ENCODE data around the gene DPEP1. TPM values are rescaled to one million over a fixed set of nuclear protein-coding genes. Genes with fewer than 3 reads are reported as not detected.

Gene DPEP1
- total RNA-seq, 2 donors from 2014 or later: 0.42 to 2.7 TPM

DNA sequence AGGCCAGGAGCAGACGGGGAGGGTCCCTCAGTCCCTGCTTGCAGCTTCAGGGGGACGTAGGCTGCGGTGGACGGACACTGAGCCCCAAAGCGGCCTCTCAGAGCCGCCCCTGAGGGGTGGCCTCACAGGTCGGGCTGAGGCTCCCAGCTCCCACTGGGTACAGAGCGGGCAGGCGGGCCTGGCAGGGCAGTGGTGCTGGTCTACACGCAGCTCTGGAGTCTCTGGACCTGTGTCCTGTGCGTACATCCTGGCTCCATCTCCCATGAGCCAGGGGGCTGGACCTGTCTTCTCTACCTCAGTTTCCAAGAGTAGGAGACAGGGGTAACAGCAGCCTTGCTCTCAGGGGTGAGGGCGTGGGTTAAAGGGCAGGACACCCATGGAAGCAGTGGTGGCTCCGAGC, 1.7 kb downstream of the DPEP1 start:
- Histone ChIP-seq H3K9me3 (no peaks in the 10 kb centered on the region), H3K9ac (ENCODE audit: low read depth in 2 of 2, low read length in 2 of 2) (no peak overlapping the region), H3K27ac (no peak overlapping the region), H3K4me1 (no peaks in the 10 kb centered on the region), H3K36me3 (no peaks in the 10 kb centered on the region), H3K4me3 (no peak overlapping the region), H3K27me3 (peaks cover 20% of the 10 kb centered on the region)
- no peak for TF ChIP-seq CTCF (IDR thresholded peaks at IDR 0.05)
- DNase-seq: no peak
- intact Hi-C loops (cut with DNase I): no loop called here

DNA sequence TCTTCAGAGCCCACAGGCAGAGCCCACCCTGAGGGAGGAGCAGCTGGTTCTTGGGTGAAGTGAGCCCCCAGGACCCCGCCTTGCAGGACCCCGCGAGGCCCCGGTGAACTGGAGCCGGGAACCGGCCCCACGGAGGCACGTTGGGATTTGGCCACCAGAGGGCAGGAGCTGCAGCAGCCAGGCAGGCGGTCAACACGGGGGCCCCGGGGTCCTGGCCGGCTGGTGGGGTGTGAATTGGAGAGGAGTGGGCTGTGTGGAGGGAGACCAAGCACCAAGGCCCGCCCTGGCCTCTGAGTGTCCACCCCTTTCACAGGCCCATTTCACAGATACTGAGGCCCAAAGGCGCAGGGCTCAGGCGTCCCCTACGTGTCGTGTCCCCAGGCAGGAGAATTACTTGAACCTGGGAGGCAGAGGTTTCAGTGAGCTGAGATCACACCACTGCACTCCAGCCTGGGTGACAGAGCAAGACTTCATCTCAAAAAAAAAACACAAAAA, 2.2 kb downstream of the DPEP1 start:
- TF ChIP-seq CTCF (IDR thresholded peaks at IDR 0.05): peak; percentile 65
- Histone ChIP-seq H3K4me1 (no peaks in the 10 kb centered on the region), H3K9me3 (no peaks in the 10 kb centered on the region), H3K36me3 (no peaks in the 10 kb centered on the region), H3K27me3 (peaks cover 20% of the 10 kb centered on the region), H3K9ac (ENCODE audit: low read depth in 2 of 2, low read length in 2 of 2) (no peak overlapping the region), H3K4me3 (no peak overlapping the region), H3K27ac (no peak overlapping the region)
- intact Hi-C loops (cut with DNase I): no loop called here
- DNase-seq: peak; percentile 34

- H3K4me3 ChIP-seq: no peak overlapping the region
- no peak for DNase-seq
- H3K4me1 ChIP-seq: no peaks in the 10 kb centered on the region
- peaks cover 24% of the 10 kb centered on the region for H3K27me3 ChIP-seq
- H3K9me3 ChIP-seq: no peaks in the 10 kb centered on the region
- no peak for TF ChIP-seq CTCF (IDR thresholded peaks at IDR 0.05)
- H3K36me3 ChIP-seq: no peaks in the 10 kb centered on the region
- no peak overlapping the region for H3K9ac ChIP-seq (ENCODE audit: low read depth in 2 of 2, low read length in 2 of 2)
- intact Hi-C loops (cut with DNase I): no loop called here
- H3K27ac ChIP-seq: no peak overlapping the region
Measured at GRCh38 chr16:89616623-89617022, 3.2 kb downstream of the DPEP1 start.

GRCh38 chr16:89617036-89617435, 3.6 kb downstream of the DPEP1 start:
- H3K9ac ChIP-seq (ENCODE audit: low read depth in 2 of 2, low read length in 2 of 2): no peak overlapping the region
- TF ChIP-seq CTCF (IDR thresholded peaks at IDR 0.05): no peak
- no peaks in the 10 kb centered on the region for H3K9me3 ChIP-seq
- peaks cover 25% of the 10 kb centered on the region for H3K27me3 ChIP-seq
- no peak overlapping the region for H3K4me3 ChIP-seq
- DNase-seq: no peak
- H3K36me3 ChIP-seq: no peaks in the 10 kb centered on the region
- no peaks in the 10 kb centered on the region for H3K4me1 ChIP-seq
- H3K27ac ChIP-seq: no peak overlapping the region
- intact Hi-C loops (cut with DNase I): no loop called here

DNA sequence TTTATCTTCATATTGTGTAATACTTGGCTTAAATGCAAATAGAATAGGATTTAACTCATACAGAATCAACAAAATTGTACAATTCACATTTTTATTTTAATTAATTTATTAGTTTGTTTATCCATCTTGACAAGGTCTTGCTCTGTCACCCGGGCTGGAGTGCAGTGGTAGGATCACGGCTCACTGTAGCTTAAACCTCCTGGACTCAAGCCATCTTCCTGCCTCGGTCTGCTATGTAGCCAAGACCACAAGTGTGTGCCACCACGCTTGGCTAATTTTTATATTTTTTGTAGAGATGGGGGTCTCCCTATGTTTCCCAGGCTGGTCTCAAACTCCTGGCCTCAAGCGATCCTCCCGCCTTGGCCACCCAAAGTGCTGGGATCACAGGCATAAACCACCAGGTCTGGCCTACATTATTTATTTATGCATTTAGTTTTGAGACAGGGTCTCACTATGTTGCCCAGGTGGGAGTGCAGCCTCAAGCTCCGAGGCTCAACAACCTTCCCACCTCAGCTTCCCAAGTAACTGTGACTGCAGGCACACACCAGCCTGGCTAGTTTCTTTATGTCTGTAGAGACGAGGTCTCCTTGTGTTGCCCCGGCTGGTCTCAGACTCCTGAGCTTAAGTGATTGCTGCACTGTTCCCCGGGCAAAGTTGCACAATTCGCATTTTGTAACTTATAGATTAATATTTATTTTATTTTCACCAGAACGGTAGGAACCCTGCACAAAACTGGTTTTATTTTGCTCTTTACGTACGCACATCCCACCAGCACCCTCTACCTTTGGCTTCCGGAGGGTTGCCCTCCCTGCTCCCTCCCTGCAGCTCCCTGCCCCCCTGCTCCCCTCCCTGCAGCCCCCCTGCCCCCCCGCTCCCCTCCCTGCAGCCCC, 4.9 kb downstream of the DPEP1 start:
- no peaks in the 10 kb centered on the region for H3K36me3 ChIP-seq
- H3K4me3 ChIP-seq: no peak overlapping the region
- intact Hi-C loops (cut with DNase I): no loop called here
- no peaks in the 10 kb centered on the region for H3K4me1 ChIP-seq
- H3K27me3 ChIP-seq: peaks cover 16% of the 10 kb centered on the region
- no peaks in the 10 kb centered on the region for H3K9me3 ChIP-seq
- no peak for DNase-seq
- no peak overlapping the region for H3K9ac ChIP-seq (ENCODE audit: low read depth in 2 of 2, low read length in 2 of 2)
- no peak for TF ChIP-seq CTCF (IDR thresholded peaks at IDR 0.05)
- no peak overlapping the region for H3K27ac ChIP-seq
